Right lobe of liver (tissue), 4 donors: Measurements from ENCODE around the gene LRTM1.

Experiments
- POLR2A ChIP-seq: fragments of 450-650 bp; IDR thresholded peaks from one replicate; pipeline ENCODE4 v1.6.1; 2017; ENCODE audit warnings: antibody characterized with exemption, mild to moderate bottlenecking
- TF ChIP-seq, protein P1 (sequence below), 4 donors: fragments of 200-600 bp in 3 of 4; fragments of 450-650 bp in 1 of 4; IDR thresholded peaks; one replicate each; pipeline versions ENCODE4 v1.5.1 to v1.8.0; 2016 to 2022; ENCODE audit warnings: antibody characterized with exemption in 4 of 4, mild to moderate bottlenecking in 2 of 4
- donor health status: DM: no; HTN: no; CAD: no.
- donor health status: DM: no; HTN: no; CAD: no.
- donor health status: DM: no; HTN: yes; CAD: no.

DNA sequence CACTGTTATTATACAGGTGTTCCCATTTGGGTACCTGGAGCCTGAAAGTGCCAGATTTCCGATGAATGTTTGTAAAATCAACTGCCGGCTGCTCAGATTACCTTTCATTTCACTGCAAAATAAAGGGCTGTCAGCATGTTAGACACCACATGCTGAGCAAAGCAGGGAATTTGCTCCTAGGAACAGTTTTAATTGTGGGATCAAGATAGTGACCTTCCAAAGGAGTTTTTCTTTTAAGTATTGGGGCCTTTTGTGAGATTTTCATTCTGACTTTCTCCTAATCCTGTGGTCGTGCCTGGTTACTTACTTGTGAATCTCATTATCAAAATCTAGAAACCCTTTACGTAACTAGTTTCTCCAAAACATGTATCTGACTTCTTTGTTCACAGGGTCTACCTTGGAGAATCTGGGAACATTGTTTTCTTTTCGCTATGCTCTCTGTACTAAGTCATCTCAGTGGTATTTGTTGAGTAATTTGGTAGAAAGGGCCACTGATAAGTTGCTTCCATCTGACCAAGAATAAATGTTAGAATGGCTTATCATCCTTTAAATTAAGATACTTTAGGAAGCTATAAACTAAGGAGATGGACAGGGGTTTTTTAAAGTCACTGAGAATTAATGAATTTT is 40.8 kb upstream of the LRTM1 start:
- TF ChIP-seq, protein P1, sequence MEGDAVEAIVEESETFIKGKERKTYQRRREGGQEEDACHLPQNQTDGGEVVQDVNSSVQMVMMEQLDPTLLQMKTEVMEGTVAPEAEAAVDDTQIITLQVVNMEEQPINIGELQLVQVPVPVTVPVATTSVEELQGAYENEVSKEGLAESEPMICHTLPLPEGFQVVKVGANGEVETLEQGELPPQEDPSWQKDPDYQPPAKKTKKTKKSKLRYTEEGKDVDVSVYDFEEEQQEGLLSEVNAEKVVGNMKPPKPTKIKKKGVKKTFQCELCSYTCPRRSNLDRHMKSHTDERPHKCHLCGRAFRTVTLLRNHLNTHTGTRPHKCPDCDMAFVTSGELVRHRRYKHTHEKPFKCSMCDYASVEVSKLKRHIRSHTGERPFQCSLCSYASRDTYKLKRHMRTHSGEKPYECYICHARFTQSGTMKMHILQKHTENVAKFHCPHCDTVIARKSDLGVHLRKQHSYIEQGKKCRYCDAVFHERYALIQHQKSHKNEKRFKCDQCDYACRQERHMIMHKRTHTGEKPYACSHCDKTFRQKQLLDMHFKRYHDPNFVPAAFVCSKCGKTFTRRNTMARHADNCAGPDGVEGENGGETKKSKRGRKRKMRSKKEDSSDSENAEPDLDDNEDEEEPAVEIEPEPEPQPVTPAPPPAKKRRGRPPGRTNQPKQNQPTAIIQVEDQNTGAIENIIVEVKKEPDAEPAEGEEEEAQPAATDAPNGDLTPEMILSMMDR (IDR thresholded peaks at IDR 0.05) = no peak
- no peak for TF ChIP-seq POLR2A
